Liver (tissue), 9 donors: Measurements from ENCODE around the gene PTPN23. TPM values are rescaled to one million over a fixed set of nuclear protein-coding genes. Genes with fewer than 3 reads are reported as not detected.

Source experiments
- DNase-seq: peaks from one replicate; pipeline ENCODE4 v3.0.0-alpha.2; 2017; ENCODE audit warnings: low spot score
- H3K27ac ChIP-seq, 2 donors: one replicate each; pipeline ENCODE4 v1.7.0; 2013; ENCODE audit warnings: inconsistent platforms in 2 of 2, low read length in 2 of 2, control low read depth in 1 of 2, low read depth in 1 of 2, mild to moderate bottlenecking in 1 of 2
- H3K27me3 ChIP-seq, 4 donors: one replicate each; pipeline versions ENCODE4 v1.6.1 to v1.7.0; 2013; ENCODE audit warnings: low read length in 3 of 4, inconsistent platforms in 1 of 4, mild to moderate bottlenecking in 1 of 4, moderate library complexity in 1 of 4; ENCODE audit not compliant: control insufficient read depth in 4 of 4, insufficient read depth in 4 of 4
- H3K36me3 ChIP-seq, 4 donors: one replicate each; pipeline versions ENCODE4 v1.6.1 to v1.7.0; 2013; ENCODE audit warnings: low read length in 3 of 4, mild to moderate bottlenecking in 3 of 4, low read depth in 1 of 4, moderate library complexity in 1 of 4; ENCODE audit not compliant: control insufficient read depth in 4 of 4, insufficient read depth in 3 of 4
- H3K4me1 ChIP-seq, 4 donors: one replicate each; pipeline versions ENCODE4 v1.6.1 to v1.7.0; 2013; ENCODE audit warnings: low read length in 3 of 4, mild to moderate bottlenecking in 3 of 4, moderate library complexity in 1 of 4; ENCODE audit not compliant: control insufficient read depth in 4 of 4, insufficient read depth in 4 of 4
- H3K4me3 ChIP-seq, 3 donors: one replicate each; pipeline versions ENCODE4 v1.6.1 to v1.7.0; 2013; ENCODE audit warnings: low read length in 3 of 3, control low read depth in 1 of 3, low read depth in 1 of 3, mild to moderate bottlenecking in 1 of 3
- H3K9ac ChIP-seq, 2 donors: one replicate each; pipeline ENCODE4 v1.7.0; 2013; ENCODE audit warnings: low read length in 2 of 2, mild to moderate bottlenecking in 2 of 2, moderate library complexity in 2 of 2, control low read depth in 1 of 2, low read depth in 1 of 2
- H3K9me3 ChIP-seq, 4 donors: one replicate each; pipeline versions ENCODE4 v1.6.1 to v1.7.0; 2013; ENCODE audit warnings: low read length in 3 of 4; ENCODE audit not compliant: control insufficient read depth in 4 of 4
- ATF3 ChIP-seq: IDR thresholded peaks from 2 replicates; pipeline ENCODE4 v1.6.1; 2016; ENCODE audit warnings: antibody characterized with exemption
- CTCF ChIP-seq: fragments of 150-350 bp; IDR thresholded peaks from 2 replicates; pipeline ENCODE4 v1.5.1; 2017; ENCODE audit warnings: improper control_type of control experiment, low read depth, low read length; ENCODE audit not compliant: missing input control
- EGR1 ChIP-seq, 2 donors: IDR thresholded peaks; 2 replicates each; pipeline ENCODE4 v1.6.1; 2016 to 2018; ENCODE audit warnings: antibody characterized with exemption in 2 of 2, low read depth in 2 of 2
- FOXA1 ChIP-seq: IDR thresholded peaks from 2 replicates; pipeline ENCODE4 v1.6.1; 2016; ENCODE audit warnings: antibody characterized with exemption
- FOXA2 ChIP-seq: IDR thresholded peaks from 2 replicates; pipeline ENCODE4 v1.6.1; 2016; ENCODE audit warnings: antibody characterized with exemption
- GABPA ChIP-seq, 2 donors: IDR thresholded peaks in 1 of 2; conservative IDR thresholded peaks in 1 of 2; 2 replicates each; pipeline ENCODE4 v1.6.1; 2016; ENCODE audit warnings: antibody characterized with exemption in 2 of 2, mild to moderate bottlenecking in 1 of 2, moderate library complexity in 1 of 2
- HNF4A ChIP-seq, 2 donors: conservative IDR thresholded peaks; 2 replicates each; pipeline ENCODE4 v1.6.1; 2016; ENCODE audit warnings: antibody characterized with exemption in 2 of 2, mild to moderate bottlenecking in 2 of 2
- HNF4G ChIP-seq: IDR thresholded peaks from 2 replicates; pipeline ENCODE4 v1.6.1; 2016; ENCODE audit warnings: antibody characterized with exemption
- JUND ChIP-seq, 2 donors: IDR thresholded peaks; 2 replicates each; pipeline ENCODE4 v1.6.1; 2016; ENCODE audit warnings: antibody characterized with exemption in 2 of 2
- MAX ChIP-seq: IDR thresholded peaks from 2 replicates; pipeline ENCODE4 v1.6.1; 2016; ENCODE audit warnings: antibody characterized with exemption
- NR2F2 ChIP-seq: IDR thresholded peaks from 2 replicates; pipeline ENCODE4 v1.6.1; 2016; ENCODE audit warnings: antibody characterized with exemption
- RAD21 ChIP-seq, 2 donors: IDR thresholded peaks; 2 replicates each; pipeline ENCODE4 v1.6.1; 2016; ENCODE audit warnings: antibody characterized with exemption in 2 of 2, mild to moderate bottlenecking in 2 of 2
- REST ChIP-seq: IDR thresholded peaks from 2 replicates; pipeline ENCODE4 v1.6.1; 2016; ENCODE audit warnings: antibody characterized with exemption, mild to moderate bottlenecking
- RXRA ChIP-seq, 2 donors: IDR thresholded peaks; 2 replicates each; pipeline ENCODE4 v1.6.1; 2017 to 2018; ENCODE audit warnings: antibody characterized with exemption in 2 of 2, mild to moderate bottlenecking in 1 of 2
- SP1 ChIP-seq: IDR thresholded peaks from 2 replicates; pipeline ENCODE4 v1.6.1; 2018; ENCODE audit warnings: antibody characterized with exemption, mild to moderate bottlenecking
- TAF1 ChIP-seq: conservative IDR thresholded peaks from 2 replicates; pipeline ENCODE4 v1.6.1; 2016; ENCODE audit warnings: antibody characterized with exemption, mild to moderate bottlenecking
- YY1 ChIP-seq: IDR thresholded peaks from 2 replicates; pipeline ENCODE4 v1.6.1; 2016; ENCODE audit warnings: antibody characterized with exemption, mild to moderate bottlenecking
- ZBTB33 ChIP-seq: IDR thresholded peaks from 2 replicates; pipeline ENCODE4 v1.6.1; 2016; ENCODE audit warnings: antibody characterized with exemption
- WGBS: extraction: QIAGEN DNeasy Blood & Tissue Kit; methylation state at CpG from one replicate; pipeline ENCODE4 v1.1.7; 2013; 5-methylcytosine and 5-hydroxymethylcytosine counted together
- polyA plus RNA-seq, 2 donors: library from polyadenylated mRNA; stranded (reverse) in 1 of 2; unstranded in 1 of 2; fragments of 200-250 nt in 1 of 2; fragments of >200 nt in 1 of 2; fragmentation: Nextera tagmentation in 1 of 2; extraction: Ambion mirVana in 1 of 2; gene quantifications; one replicate each; pipeline versions ENCODE4 v1.2.1 to v1.2.3, GENCODE V29; 2013 to 2015
- total RNA-seq, 2 donors: library from RNA; depleted of rRNA; stranded (reverse); fragments of >200 nt; gene quantifications; one replicate each; pipeline ENCODE4 v1.2.3, GENCODE V29; 2014
- donor health status: healthy.
- donor health status: healthy.
- donor health status: healthy.
- donor health status: healthy.
- donor health status: healthy.

PTPN23 gene
- total and polyA plus RNA-seq, 4 donors: 3.8 to 84.4 (median 11.5) TPM

GRCh38 chr3:47384425-47384824, 3.6 kb downstream of the PTPN23 start:
- 86% methylated on average over 4 of the region's 4 CpGs for WGBS
- Histone ChIP-seq H3K27ac (no peak overlapping the region), H3K27me3 (no peaks in the 10 kb centered on the region), H3K36me3 (peaks cover 0 to 5% (median 1%) of the 10 kb centered on the region in 4 donors), H3K4me3 (no peak overlapping the region), H3K4me1 (peaks cover 3 to 22% (median 13%) of the 10 kb centered on the region in 4 donors), H3K9ac (no peak overlapping the region), H3K9me3 (no peaks in the 10 kb centered on the region)
- TF ChIP-seq MAX: no peak
- no peak for TF ChIP-seq REST
- no peak for TF ChIP-seq FOXA2
- no peak for TF ChIP-seq NR2F2
- no peak for TF ChIP-seq RXRA (IDR thresholded peaks at IDR 0.05)
- no peak for TF ChIP-seq ATF3
- TF ChIP-seq CTCF: no peak
- TF ChIP-seq RAD21 (IDR thresholded peaks at IDR 0.05): no peak
- TF ChIP-seq FOXA1: no peak
- no peak for TF ChIP-seq JUND (IDR thresholded peaks at IDR 0.05)
- TF ChIP-seq HNF4G: no peak
- no peak for TF ChIP-seq HNF4A (conservative IDR thresholded peaks at IDR 0.05)
- no peak for TF ChIP-seq TAF1
- no peak for TF ChIP-seq ZBTB33
- TF ChIP-seq SP1: no peak
- no peak for TF ChIP-seq YY1
- TF ChIP-seq GABPA (IDR thresholded peaks at IDR 0.05 in 1 of 2, conservative IDR thresholded peaks at IDR 0.05 in 1 of 2): no peak
- no peak for DNase-seq

DNA sequence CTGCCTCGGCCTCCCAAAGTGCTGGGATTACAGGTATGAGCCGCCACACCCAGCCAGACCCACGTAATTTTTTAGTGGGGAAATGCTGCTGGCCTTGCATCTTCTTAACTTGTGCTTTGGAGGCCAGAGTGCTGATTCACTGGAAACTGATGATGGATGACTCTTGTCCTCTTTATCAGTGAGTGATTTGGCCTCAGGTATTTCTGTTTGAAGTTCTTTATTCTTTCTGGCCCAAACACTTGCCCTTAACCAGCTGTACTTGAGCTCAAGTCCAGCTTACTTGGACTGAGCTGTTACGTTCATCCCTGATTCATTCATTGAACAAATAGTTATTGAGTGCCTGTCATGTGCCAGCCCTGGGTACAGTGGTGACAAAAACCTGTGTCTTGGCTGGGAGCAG, 4.2 kb downstream of the PTPN23 start:
- 86% methylated on average over 4 of the region's 4 CpGs for WGBS
- Histone ChIP-seq H3K4me3 (no peak overlapping the region), H3K4me1 (peaks cover 3 to 17% (median 10%) of the 10 kb centered on the region in 4 donors), H3K9me3 (no peaks in the 10 kb centered on the region), H3K27me3 (no peaks in the 10 kb centered on the region), H3K9ac (no peak overlapping the region), H3K36me3 (peaks cover 0 to 5% (median 1%) of the 10 kb centered on the region in 4 donors), H3K27ac (peak overlapping the region; percentile 31 to 44)
- TF ChIP-seq HNF4A (conservative IDR thresholded peaks at IDR 0.05) (no peak), JUND (IDR thresholded peaks at IDR 0.05) (no peak), GABPA (IDR thresholded peaks at IDR 0.05 in 1 of 2, conservative IDR thresholded peaks at IDR 0.05 in 1 of 2) (no peak), NR2F2 (no peak), MAX (no peak), EGR1 (IDR thresholded peaks at IDR 0.05; ENCODE audit: low read depth in 2 of 2) (no peak), REST (no peak), RAD21 (IDR thresholded peaks at IDR 0.05) (no peak), ATF3 (no peak)
- no peak for DNase-seq
